Stimulated activated CD8-positive, alpha-beta memory T cell treated with anti-CD3 and anti-CD28 coated beads, Interleukin-4, amount 100 ng/mL, for 1 hour (primary cell): ENCODE data around the gene DYNC2H1.
"Not testable (repeated sequence)": the region's sequence is repeated elsewhere in the genome, so short reads cannot be mapped to it uniquely, and the experiment has no call there.

ENCODE experiments used
- DNase-seq, 2 donors: peaks; one replicate each; pipeline ENCODE4 v3.0.0-alpha.2; 2020; ENCODE audit warnings: low read depth in 2 of 2, low spot score in 1 of 2

DYNC2H1 gene

GRCh38 chr11:103358251-103358650, 249.0 kb downstream of the DYNC2H1 start:
- DNase-seq: no peak

GRCh38 chr11:103359216-103359615, 250.0 kb downstream of the DYNC2H1 start:
- no peak for DNase-seq

GRCh38 chr11:103364687-103365086, 255.5 kb downstream of the DYNC2H1 start:
- DNase-seq: no peak

GRCh38 chr11:103367650-103368049, 258.4 kb downstream of the DYNC2H1 start:
- no peak for DNase-seq

GRCh38 chr11:103368145-103368544, 258.9 kb downstream of the DYNC2H1 start:
- DNase-seq: no peak

- no peak for DNase-seq
Measured at GRCh38 chr11:103370076-103370475, 260.9 kb downstream of the DYNC2H1 start.

- no peak for DNase-seq
Measured at GRCh38 chr11:103372906-103373305, 263.7 kb downstream of the DYNC2H1 start.

GRCh38 chr11:103374227-103374626, 265.0 kb downstream of the DYNC2H1 start:
- DNase-seq: not testable (repeated sequence)

GRCh38 chr11:103378931-103379330, 269.7 kb downstream of the DYNC2H1 start:
- DNase-seq: no peak

- no peak for DNase-seq
Measured at GRCh38 chr11:103380031-103380430, 270.8 kb downstream of the DYNC2H1 start.

GRCh38 chr11:103384652-103385051, 275.4 kb downstream of the DYNC2H1 start:
- DNase-seq: no peak

GRCh38 chr11:103395612-103396011, 286.4 kb downstream of the DYNC2H1 start:
- DNase-seq: no peak

GRCh38 chr11:103396237-103396636, 287.0 kb downstream of the DYNC2H1 start:
- no peak for DNase-seq

- DNase-seq: no peak
Measured at GRCh38 chr11:103397369-103397768, 288.1 kb downstream of the DYNC2H1 start.

GRCh38 chr11:103398829-103399228, 289.6 kb downstream of the DYNC2H1 start:
- DNase-seq: no peak

- no peak for DNase-seq
Measured at GRCh38 chr11:103406357-103406756, 297.1 kb downstream of the DYNC2H1 start.

GRCh38 chr11:103407641-103408040, 298.4 kb downstream of the DYNC2H1 start:
- no peak for DNase-seq

- DNase-seq: no peak
Measured at GRCh38 chr11:103413266-103413888, 304.2 kb downstream of the DYNC2H1 start.

GRCh38 chr11:103418014-103418413, 308.8 kb downstream of the DYNC2H1 start:
- no peak for DNase-seq

- no peak for DNase-seq
Measured at GRCh38 chr11:103420593-103420992, 311.4 kb downstream of the DYNC2H1 start.

GRCh38 chr11:103433386-103434072, 324.3 kb downstream of the DYNC2H1 start:
- no peak for DNase-seq

- no peak for DNase-seq
Measured at GRCh38 chr11:103434073-103434411, 324.8 kb downstream of the DYNC2H1 start.
